ENCODE results near the gene ISL2. TPM values are rescaled to one million over a fixed set of nuclear protein-coding genes. Genes with fewer than 3 reads are reported as not detected.

Gene ISL2
- total and polyA plus RNA-seq, 9 of the 15 experiments (the other 6 are each of a cell fraction or from before 2014, with no cell fraction given), result 0.15 to 23.7 (median 4.0) TPM

DNA sequence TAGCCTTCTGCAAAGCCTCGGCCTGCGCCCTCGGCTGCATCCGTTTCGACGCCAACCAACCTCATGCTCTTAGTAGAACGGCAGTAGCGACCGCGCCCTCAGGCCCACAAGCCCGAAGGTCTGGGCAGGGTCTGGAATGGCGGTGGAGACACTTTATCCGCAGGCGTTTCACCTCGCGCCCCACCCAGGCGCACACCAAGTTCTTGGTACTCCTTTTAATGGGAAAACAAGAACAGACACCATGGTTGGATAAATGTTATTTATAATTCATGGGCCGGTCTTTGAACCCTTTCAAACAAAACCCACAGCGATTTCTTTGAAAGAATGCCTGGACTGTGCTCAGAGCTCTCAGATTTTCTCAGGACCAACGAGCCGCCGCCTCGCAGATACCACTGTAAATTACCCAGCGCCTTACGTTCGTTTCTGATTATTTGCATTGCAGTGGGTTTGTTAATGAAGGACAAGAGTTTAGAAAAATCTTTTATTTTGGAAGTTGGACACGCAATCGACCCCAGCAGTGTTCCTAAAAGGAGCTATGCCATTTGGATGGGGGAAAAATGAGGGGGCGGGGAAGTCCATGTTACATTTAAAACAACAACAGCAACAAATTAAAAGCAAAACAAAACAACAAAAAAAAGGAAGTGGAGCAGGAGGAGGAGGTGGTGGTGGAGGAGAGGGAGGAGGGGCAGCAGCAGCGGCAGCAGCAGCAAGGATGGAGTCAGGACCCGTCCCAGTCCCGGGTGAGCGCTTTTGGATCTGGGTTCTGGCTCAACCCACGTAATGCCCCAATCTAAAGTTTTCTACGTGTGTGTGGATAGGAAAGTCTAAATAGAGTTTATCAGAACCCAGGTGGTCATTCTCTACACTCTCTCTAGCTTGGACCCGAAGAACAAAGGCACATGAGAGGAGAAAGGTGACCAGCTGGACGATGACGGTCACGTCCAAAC is 993 bp upstream of the ISL2 start (continued):
- TF ChIP-seq CHD7 (IDR thresholded peaks at IDR 0.05; ENCODE audit: low read depth, low read length), result no peak
- TF ChIP-seq ZZZ3 (IDR thresholded peaks at IDR 0.05), result no peak
- TF ChIP-seq, protein P1, sequence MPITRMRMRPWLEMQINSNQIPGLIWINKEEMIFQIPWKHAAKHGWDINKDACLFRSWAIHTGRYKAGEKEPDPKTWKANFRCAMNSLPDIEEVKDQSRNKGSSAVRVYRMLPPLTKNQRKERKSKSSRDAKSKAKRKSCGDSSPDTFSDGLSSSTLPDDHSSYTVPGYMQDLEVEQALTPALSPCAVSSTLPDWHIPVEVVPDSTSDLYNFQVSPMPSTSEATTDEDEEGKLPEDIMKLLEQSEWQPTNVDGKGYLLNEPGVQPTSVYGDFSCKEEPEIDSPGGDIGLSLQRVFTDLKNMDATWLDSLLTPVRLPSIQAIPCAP (CRISPR knock-in tag; IDR thresholded peaks at IDR 0.05; ENCODE audit: borderline replicate concordance), result no peak
- TF ChIP-seq ZNF347 (CRISPR knock-in tag; IDR thresholded peaks at IDR 0.05; ENCODE audit: low read depth), result no peak
- no peak for TF ChIP-seq E2F3 (CRISPR knock-in tag; IDR thresholded peaks at IDR 0.05)
- TF ChIP-seq, protein P2, sequence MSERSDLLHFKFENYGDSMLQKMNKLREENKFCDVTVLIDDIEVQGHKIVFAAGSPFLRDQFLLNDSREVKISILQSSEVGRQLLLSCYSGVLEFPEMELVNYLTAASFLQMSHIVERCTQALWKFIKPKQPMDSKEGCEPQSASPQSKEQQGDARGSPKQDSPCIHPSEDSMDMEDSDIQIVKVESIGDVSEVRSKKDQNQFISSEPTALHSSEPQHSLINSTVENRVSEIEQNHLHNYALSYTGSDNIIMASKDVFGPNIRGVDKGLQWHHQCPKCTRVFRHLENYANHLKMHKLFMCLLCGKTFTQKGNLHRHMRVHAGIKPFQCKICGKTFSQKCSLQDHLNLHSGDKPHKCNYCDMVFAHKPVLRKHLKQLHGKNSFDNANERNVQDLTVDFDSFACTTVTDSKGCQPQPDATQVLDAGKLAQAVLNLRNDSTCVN (CRISPR knock-in tag; IDR thresholded peaks at IDR 0.05), result no peak
- TF ChIP-seq SRSF3 (IDR thresholded peaks at IDR 0.05; ENCODE audit: insufficient read depth, low read length), result no peak
- TF ChIP-seq, protein P3, sequence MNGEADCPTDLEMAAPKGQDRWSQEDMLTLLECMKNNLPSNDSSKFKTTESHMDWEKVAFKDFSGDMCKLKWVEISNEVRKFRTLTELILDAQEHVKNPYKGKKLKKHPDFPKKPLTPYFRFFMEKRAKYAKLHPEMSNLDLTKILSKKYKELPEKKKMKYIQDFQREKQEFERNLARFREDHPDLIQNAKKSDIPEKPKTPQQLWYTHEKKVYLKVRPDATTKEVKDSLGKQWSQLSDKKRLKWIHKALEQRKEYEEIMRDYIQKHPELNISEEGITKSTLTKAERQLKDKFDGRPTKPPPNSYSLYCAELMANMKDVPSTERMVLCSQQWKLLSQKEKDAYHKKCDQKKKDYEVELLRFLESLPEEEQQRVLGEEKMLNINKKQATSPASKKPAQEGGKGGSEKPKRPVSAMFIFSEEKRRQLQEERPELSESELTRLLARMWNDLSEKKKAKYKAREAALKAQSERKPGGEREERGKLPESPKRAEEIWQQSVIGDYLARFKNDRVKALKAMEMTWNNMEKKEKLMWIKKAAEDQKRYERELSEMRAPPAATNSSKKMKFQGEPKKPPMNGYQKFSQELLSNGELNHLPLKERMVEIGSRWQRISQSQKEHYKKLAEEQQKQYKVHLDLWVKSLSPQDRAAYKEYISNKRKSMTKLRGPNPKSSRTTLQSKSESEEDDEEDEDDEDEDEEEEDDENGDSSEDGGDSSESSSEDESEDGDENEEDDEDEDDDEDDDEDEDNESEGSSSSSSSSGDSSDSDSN (IDR thresholded peaks at IDR 0.05; ENCODE audit: borderline replicate concordance in 1 of 2, low read depth in 2 of 2, low read length in 2 of 2), result no peak
- no peak for TF ChIP-seq JUN (IDR thresholded peaks at IDR 0.05; ENCODE audit: borderline replicate concordance, low read depth, low read length)
- TF ChIP-seq JUN (CRISPR knock-in tag; IDR thresholded peaks at IDR 0.05; ENCODE audit: borderline replicate concordance), result no peak
